GM12891 (cell line): ENCODE measurements around the gene NKAIN2.

Experiments used
- DNase-seq: peaks from one replicate; pipeline ENCODE4 v3.0.0; 2011; ENCODE audit warnings: low spot score; ENCODE audit not compliant: insufficient read length
- FAIRE-seq: peaks from 2 replicates; lab custom pipeline; 2011; peaks lifted over from hg19 to GRCh38; lab: Jason Lieb, UNC
- PAX5 ChIP-seq: IDR thresholded peaks from 2 replicates; pipeline ENCODE4 v1.6.1; 2011; ENCODE audit warnings: low read length, moderate library complexity, mild to moderate bottlenecking; ENCODE audit not compliant: insufficient read depth, severe bottlenecking
- POLR2A ChIP-seq: IDR thresholded peaks from 2 replicates; pipeline ENCODE4 v1.6.1; 2011; ENCODE audit warnings: low read depth, low read length, control low read depth
- POLR2AphosphoS5 ChIP-seq: IDR thresholded peaks from 2 replicates; pipeline ENCODE4 v1.6.1; 2011; ENCODE audit warnings: low read depth, low read length, control low read depth
- POU2F2 ChIP-seq: IDR thresholded peaks from 2 replicates; pipeline ENCODE4 v1.6.1; 2011; ENCODE audit warnings: low read depth, mild to moderate bottlenecking, control low read depth, low read length, moderate library complexity
- SPI1 ChIP-seq: IDR thresholded peaks from 2 replicates; pipeline ENCODE4 v1.6.1; 2011; ENCODE audit warnings: low read depth, low read length, control low read depth
- TAF1 ChIP-seq: IDR thresholded peaks from 2 replicates; pipeline ENCODE4 v1.6.1; 2011; ENCODE audit warnings: low read depth, low read length, control low read depth

Gene NKAIN2

DNA sequence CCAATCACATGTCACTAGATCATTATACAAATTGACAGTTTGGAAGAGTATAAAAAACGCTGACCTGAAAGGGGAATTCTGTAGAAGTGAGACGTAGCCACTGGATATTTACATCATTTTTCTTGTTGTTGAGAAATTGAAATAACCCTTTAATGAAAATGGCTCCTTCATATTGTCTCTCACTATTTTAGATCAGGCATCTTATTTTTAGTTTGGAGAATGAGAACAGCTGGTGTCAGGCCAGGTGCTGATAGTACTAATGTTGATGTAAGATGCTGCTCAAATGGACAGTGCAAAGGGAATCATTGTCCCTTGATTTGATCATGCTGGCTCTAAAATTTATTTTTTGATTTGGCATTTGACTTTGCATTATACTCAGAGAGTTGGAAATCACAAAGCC lies 17.4 kb downstream of the NKAIN2 start:
- DNase-seq = no peak
- no peak for FAIRE-seq
- TF ChIP-seq POLR2A (no peak), PAX5 (no peak), TAF1 (no peak), POLR2AphosphoS5 (no peak), SPI1 (no peak), POU2F2 (no peak)

DNA sequence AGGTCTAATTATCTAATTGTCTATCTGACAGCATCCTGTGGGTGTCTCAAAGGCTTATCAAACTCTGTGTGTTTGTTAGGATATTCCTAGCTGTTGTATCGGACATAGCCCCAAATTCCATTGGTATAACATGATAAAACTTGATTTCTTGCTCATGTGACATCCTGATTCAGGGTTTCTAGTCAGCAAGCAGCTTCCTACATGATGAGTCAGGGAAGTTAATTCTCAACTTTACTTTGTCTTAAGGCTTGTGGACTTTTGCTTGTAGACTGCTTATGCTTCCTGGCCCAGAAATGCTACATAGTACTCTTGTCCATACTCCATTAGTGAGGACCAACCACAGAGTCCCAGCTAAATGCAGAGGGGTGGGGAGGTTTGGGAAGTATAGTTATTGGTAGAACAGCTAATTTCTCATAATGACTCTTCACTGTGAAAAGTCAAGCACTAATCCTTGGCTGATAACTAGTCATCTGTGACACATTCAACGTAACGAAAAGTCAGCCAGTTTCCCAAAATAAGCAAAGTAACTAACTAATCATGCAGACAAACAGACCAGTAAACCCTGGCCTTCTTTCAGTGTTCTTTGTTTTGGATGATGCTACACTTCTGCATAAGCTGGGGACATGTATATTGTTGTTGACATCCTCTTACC lies 25.8 kb downstream of the NKAIN2 start:
- TF ChIP-seq SPI1 = no peak
- no peak for TF ChIP-seq TAF1
- no peak for TF ChIP-seq PAX5
- no peak for TF ChIP-seq POU2F2
- no peak for DNase-seq
- no peak for FAIRE-seq

GRCh38 chr6:123830120-123830519 lies 26.5 kb downstream of the NKAIN2 start:
- no peak for DNase-seq
- TF ChIP-seq TAF1 (no peak), PAX5 (no peak), POLR2A (no peak), POLR2AphosphoS5 (no peak), SPI1 (no peak), POU2F2 (no peak)
- FAIRE-seq = no peak

GRCh38 chr6:123838505-123839234 lies 35.0 kb downstream of the NKAIN2 start:
- DNase-seq = no peak

GRCh38 chr6:123841067-123841896 lies 37.6 kb downstream of the NKAIN2 start:
- no peak for FAIRE-seq
- TF ChIP-seq POU2F2 = no peak
- DNase-seq = no peak

More at GRCh38 chr6:123838505-123839234, 35.0 kb downstream of the NKAIN2 start:
- TF ChIP-seq POLR2AphosphoS5 (no peak), SPI1 (no peak), PAX5 (no peak), TAF1 (no peak), POLR2A (no peak), POU2F2 (no peak)
- no peak for FAIRE-seq

GRCh38 chr6:123844011-123844410 lies 40.3 kb downstream of the NKAIN2 start:
- no peak for TF ChIP-seq SPI1
- DNase-seq (no peak), FAIRE-seq (no peak)

DNA sequence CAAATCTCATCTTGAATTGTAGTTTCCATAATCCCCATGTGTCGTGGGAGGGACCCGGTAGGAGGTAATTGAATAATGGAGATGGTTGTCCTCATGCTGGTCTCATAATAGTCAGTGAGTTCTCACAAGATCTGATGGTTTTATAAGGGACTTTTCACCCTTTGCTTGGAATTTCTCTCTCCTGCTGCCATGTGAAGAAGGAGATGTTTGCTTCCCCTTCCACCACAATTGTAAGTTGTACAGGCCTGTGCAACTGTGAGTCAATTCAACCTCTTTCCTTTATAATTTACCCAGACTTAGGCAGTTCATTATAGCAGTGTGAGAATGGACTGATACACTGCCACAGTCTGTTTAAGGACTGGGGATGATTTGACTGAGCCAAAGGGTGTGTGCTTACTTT lies 44.7 kb downstream of the NKAIN2 start:
- DNase-seq (no peak), FAIRE-seq (no peak)
- TF ChIP-seq POLR2A (no peak), TAF1 (no peak), POLR2AphosphoS5 (no peak), SPI1 (no peak), PAX5 (no peak), POU2F2 (no peak)

- DNase-seq (no peak), FAIRE-seq (no peak)
- no peak for TF ChIP-seq TAF1
- no peak for TF ChIP-seq POLR2A
- no peak for TF ChIP-seq POU2F2
- no peak for TF ChIP-seq PAX5
- no peak for TF ChIP-seq SPI1
- TF ChIP-seq POLR2AphosphoS5 = no peak
These were observed 45.7 kb downstream of the NKAIN2 start for GRCh38 chr6:123849406-123849805.

DNA sequence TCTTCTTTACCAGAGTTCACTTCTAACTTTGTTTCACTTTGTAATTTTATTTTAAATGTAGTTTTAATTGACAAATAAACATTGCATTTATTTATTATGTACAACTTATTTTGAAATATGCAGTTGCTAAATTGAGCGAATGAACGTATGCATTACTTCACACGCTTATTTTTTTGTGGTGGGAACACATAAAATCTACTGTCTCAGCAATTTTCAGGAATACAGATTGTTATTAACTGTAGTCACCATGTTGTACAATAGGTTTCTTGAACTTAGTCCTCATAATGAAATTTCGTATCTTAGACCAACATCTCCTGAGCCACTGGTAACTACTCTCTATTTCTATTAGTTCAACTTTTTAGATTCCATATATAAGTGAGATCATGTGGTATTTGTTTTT lies 46.9 kb downstream of the NKAIN2 start:
- no peak for FAIRE-seq
- no peak for DNase-seq
- TF ChIP-seq POLR2AphosphoS5 (no peak), POLR2A (no peak), SPI1 (no peak), TAF1 (no peak), POU2F2 (no peak), PAX5 (no peak)

GRCh38 chr6:123854201-123854600 lies 50.5 kb downstream of the NKAIN2 start:
- no peak for TF ChIP-seq SPI1
- TF ChIP-seq POLR2AphosphoS5 = no peak
- TF ChIP-seq POU2F2 = no peak
- no peak for TF ChIP-seq POLR2A
- no peak for TF ChIP-seq TAF1
- TF ChIP-seq PAX5 = no peak
- FAIRE-seq (no peak), DNase-seq (no peak)

GRCh38 chr6:123855506-123855905 lies 51.8 kb downstream of the NKAIN2 start:
- DNase-seq = no peak
- FAIRE-seq = no peak
- no peak for TF ChIP-seq PAX5
- no peak for TF ChIP-seq POLR2AphosphoS5
- no peak for TF ChIP-seq TAF1
- no peak for TF ChIP-seq POLR2A
- no peak for TF ChIP-seq POU2F2
- no peak for TF ChIP-seq SPI1
